ENCODE data around the gene TMEM208.

The TMEM208 gene

DNA sequence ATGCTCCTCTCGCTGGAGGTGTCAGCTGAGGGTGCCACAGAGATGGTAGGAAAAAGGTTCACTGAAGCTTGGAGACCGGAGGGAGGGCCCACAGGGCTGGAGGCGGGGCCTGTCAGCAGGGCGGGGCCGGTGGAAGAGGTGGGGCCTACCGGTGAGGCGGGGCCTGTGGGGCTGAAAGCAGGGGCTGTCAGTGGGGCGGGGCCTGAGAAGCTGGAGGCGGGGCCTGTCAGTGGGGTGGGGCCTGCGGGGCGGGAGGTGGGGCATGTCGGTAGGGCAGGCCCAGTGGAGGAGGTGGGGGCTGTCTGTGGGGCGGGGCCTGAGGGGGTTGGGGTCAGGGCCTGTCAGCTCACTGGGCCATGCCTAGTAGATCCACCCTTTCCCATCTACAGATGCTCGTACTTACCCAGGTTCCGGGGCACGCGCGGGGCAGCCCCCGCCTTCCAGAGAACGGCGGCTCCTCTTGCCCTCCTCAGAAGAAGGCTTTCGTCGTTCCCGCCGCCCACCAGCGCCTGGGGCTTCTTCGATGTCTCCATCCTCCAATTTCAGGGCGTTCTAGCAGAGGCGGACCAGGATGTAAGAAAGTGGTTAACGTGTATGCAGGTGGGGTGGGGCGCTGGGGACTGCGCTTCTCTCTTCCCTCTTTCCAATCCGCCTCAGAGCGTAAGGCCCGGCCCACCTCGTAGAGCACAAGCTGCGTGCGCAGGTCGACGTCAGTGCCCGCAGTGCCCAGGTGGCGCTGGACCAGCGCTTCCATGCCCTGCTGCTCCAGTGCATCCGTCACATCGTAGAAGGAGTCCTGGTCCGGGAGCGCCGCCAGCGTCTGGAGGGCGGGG, 9.8 kb downstream of the TMEM208 start:
- Histone ChIP-seq H3K36me3 (ENCODE audit: control insufficient read depth, insufficient read depth, low read length) (peaks cover 28% of the 10 kb centered on the region), H3K27me3 (ENCODE audit: control insufficient read depth, insufficient read depth, low read length) (no peaks in the 10 kb centered on the region), H3K4me1 (ENCODE audit: control insufficient read depth, insufficient read depth, low read length) (no peaks in the 10 kb centered on the region), H3K9ac (ENCODE audit: low read length) (no peak overlapping the region), H3K27ac (ENCODE audit: low read depth, low read length) (no peak overlapping the region), H3K4me3 (ENCODE audit: low read length) (no peak overlapping the region)

DNA sequence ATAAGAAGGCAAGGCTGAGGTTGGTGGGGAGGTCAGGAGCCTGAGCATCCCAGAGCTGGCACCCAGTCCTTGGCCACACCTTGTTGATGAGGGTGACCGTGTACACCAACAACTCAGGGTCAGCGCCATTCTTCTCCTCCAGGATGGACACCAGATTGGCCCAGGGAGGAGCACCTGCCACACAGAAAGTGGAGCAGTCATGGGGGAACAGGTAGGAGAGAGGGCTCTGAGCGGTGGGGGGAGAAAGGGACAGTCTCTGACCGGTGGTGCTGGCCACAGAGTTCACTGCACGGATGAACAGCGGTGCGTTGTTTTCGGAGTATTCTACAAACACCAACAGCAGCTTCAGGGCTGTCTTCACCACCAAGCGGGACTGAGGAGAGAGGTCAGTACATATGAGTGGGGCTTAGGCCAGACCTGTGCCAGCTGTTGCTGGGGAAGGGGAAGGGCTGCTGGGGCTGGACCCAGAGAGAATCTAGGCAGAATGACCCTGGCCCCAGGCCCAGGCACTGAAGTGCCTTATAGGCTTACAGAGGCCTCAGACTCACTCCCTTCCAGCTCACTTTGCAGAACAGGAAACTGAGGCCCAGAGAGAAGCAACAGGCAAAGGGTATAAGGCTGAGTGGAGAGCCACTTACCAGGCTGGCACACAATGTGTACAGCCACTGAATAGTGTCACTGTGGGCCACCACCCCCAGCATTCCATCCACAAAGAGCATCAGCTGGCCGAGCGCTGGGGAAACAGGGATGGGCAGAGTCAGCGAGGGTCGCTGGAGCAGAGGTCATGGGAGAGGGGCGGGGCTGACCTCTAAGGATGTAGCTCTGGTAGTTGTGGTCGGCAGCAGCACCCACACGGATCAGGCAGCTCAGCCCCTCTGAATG, 10.7 kb downstream of the TMEM208 start:
- no peaks in the 10 kb centered on the region for H3K27me3 ChIP-seq (ENCODE audit: control insufficient read depth, insufficient read depth, low read length)
- no peak overlapping the region for H3K4me3 ChIP-seq (ENCODE audit: low read length)
- no peaks in the 10 kb centered on the region for H3K4me1 ChIP-seq (ENCODE audit: control insufficient read depth, insufficient read depth, low read length)
- no peak overlapping the region for H3K9ac ChIP-seq (ENCODE audit: low read length)
- H3K36me3 ChIP-seq (ENCODE audit: control insufficient read depth, insufficient read depth, low read length): peaks cover 28% of the 10 kb centered on the region
- H3K27ac ChIP-seq (ENCODE audit: low read depth, low read length): no peak overlapping the region

GRCh38 chr16:67238278-67238575, 11.3 kb downstream of the TMEM208 start:
- H3K27me3 ChIP-seq (ENCODE audit: control insufficient read depth, insufficient read depth, low read length): no peaks in the 10 kb centered on the region
- no peak overlapping the region for H3K9ac ChIP-seq (ENCODE audit: low read length)
- H3K4me1 ChIP-seq (ENCODE audit: control insufficient read depth, insufficient read depth, low read length): no peaks in the 10 kb centered on the region
- peaks cover 28% of the 10 kb centered on the region for H3K36me3 ChIP-seq (ENCODE audit: control insufficient read depth, insufficient read depth, low read length)
- no peak overlapping the region for H3K27ac ChIP-seq (ENCODE audit: low read depth, low read length)
- no peak overlapping the region for H3K4me3 ChIP-seq (ENCODE audit: low read length)

DNA sequence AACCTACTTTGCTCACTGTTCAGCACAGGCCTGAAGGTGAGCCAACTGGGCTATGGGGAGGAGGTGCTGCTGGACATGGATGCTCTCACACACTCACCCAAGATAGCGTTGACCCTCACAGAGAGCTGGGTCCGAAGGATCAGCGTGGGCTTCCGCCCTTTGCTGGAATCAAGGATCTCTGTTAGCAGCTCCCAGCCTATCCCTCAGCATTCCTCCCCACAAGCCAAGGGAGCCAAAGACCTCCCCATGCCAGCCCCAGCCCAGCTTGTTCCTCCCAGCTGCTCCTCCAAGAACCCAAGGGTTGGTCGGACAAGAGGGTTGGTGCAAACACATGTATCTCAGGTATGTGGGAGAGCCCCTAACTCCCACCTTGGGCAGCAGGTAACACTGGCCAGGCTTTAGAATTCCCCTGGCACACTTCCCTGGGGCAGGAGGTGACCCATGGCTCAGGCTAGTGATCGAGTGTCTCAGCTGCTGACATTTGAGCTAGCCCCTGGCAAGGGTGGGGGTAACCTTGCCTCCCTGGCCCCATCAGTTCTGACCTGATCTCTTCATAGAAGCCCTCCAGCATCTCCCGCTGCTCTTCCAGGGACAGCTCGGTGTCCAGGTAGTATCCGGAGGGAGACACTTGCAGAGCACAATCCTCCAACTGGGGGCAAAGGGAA, 12.0 kb downstream of the TMEM208 start:
- Histone ChIP-seq H3K36me3 (ENCODE audit: control insufficient read depth, insufficient read depth, low read length) (peaks cover 27% of the 10 kb centered on the region), H3K4me1 (ENCODE audit: control insufficient read depth, insufficient read depth, low read length) (no peaks in the 10 kb centered on the region), H3K27ac (ENCODE audit: low read depth, low read length) (no peak overlapping the region), H3K4me3 (ENCODE audit: low read length) (no peak overlapping the region), H3K9ac (ENCODE audit: low read length) (no peak overlapping the region), H3K27me3 (ENCODE audit: control insufficient read depth, insufficient read depth, low read length) (no peaks in the 10 kb centered on the region)

DNA sequence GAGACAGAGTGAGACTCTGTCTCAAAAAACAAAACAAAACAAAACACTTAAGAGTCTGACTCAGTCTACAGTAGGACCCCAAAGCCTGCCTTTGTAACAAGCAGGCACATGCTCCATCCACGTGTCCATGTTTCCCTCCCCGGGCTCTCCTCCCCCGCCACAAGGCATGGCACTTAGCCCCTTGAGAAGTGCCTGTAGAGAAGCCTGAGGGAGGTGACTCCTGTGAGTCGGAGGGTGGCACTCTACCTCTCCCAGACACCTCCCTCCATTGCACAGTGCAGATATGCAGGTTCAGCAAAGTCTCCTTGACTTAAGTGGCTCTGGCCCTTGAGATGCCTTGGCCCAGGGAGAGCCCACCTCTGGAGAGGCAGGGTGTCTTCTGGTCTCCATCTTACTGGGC, 13.6 kb downstream of the TMEM208 start:
- H3K27me3 ChIP-seq (ENCODE audit: control insufficient read depth, insufficient read depth, low read length): no peaks in the 10 kb centered on the region
- peaks cover 20% of the 10 kb centered on the region for H3K36me3 ChIP-seq (ENCODE audit: control insufficient read depth, insufficient read depth, low read length)
- no peaks in the 10 kb centered on the region for H3K4me1 ChIP-seq (ENCODE audit: control insufficient read depth, insufficient read depth, low read length)
- no peak overlapping the region for H3K4me3 ChIP-seq (ENCODE audit: low read length)
- no peak overlapping the region for H3K27ac ChIP-seq (ENCODE audit: low read depth, low read length)
- H3K9ac ChIP-seq (ENCODE audit: low read length): no peak overlapping the region

- H3K9ac ChIP-seq (ENCODE audit: low read length): no peak overlapping the region
- no peaks in the 10 kb centered on the region for H3K27me3 ChIP-seq (ENCODE audit: control insufficient read depth, insufficient read depth, low read length)
- H3K27ac ChIP-seq (ENCODE audit: low read depth, low read length): no peak overlapping the region
- no peaks in the 10 kb centered on the region for H3K4me1 ChIP-seq (ENCODE audit: control insufficient read depth, insufficient read depth, low read length)
- H3K4me3 ChIP-seq (ENCODE audit: low read length): no peak overlapping the region
- peaks cover 12% of the 10 kb centered on the region for H3K36me3 ChIP-seq (ENCODE audit: control insufficient read depth, insufficient read depth, low read length)
Observed at GRCh38 chr16:67241008-67241900, 14.3 kb downstream of the TMEM208 start.

GRCh38 chr16:67242138-67242730, 15.3 kb downstream of the TMEM208 start:
- Histone ChIP-seq H3K27me3 (ENCODE audit: control insufficient read depth, insufficient read depth, low read length) (no peaks in the 10 kb centered on the region), H3K4me1 (ENCODE audit: control insufficient read depth, insufficient read depth, low read length) (no peaks in the 10 kb centered on the region), H3K36me3 (ENCODE audit: control insufficient read depth, insufficient read depth, low read length) (peaks cover 7% of the 10 kb centered on the region), H3K9ac (ENCODE audit: low read length) (no peak overlapping the region), H3K27ac (ENCODE audit: low read depth, low read length) (no peak overlapping the region), H3K4me3 (ENCODE audit: low read length) (no peak overlapping the region)

DNA sequence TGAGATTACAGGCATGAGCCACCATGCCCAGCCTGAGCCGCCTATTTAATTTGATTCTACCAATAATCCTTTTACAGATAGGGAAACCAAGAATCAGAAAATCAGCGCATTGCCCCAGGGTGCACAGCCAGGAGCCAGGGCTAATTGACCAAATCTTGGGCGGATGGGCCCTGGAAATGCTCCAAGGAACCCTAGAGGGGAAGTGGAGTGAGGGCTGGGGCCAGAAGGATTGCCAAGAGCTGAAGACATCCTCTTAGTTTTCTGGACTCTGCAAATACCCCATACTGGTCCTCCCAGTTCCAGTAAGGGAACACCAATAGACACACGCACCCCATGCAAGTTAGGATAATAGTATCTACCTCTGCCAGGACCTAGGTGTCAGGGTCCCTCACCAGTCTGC, 16.6 kb downstream of the TMEM208 start:
- Histone ChIP-seq H3K4me3 (ENCODE audit: low read length) (no peak overlapping the region), H3K4me1 (ENCODE audit: control insufficient read depth, insufficient read depth, low read length) (peaks cover 6% of the 10 kb centered on the region), H3K9ac (ENCODE audit: low read length) (no peak overlapping the region), H3K27ac (ENCODE audit: low read depth, low read length) (no peak overlapping the region), H3K36me3 (ENCODE audit: control insufficient read depth, insufficient read depth, low read length) (peaks cover 7% of the 10 kb centered on the region), H3K27me3 (ENCODE audit: control insufficient read depth, insufficient read depth, low read length) (no peaks in the 10 kb centered on the region)

- Histone ChIP-seq H3K9ac (ENCODE audit: low read length) (no peak overlapping the region), H3K4me3 (ENCODE audit: low read length) (no peak overlapping the region), H3K27ac (ENCODE audit: low read depth, low read length) (peak overlapping the region; percentile 17), H3K36me3 (ENCODE audit: control insufficient read depth, insufficient read depth, low read length) (peaks cover 2% of the 10 kb centered on the region), H3K4me1 (ENCODE audit: control insufficient read depth, insufficient read depth, low read length) (peaks cover 9% of the 10 kb centered on the region), H3K27me3 (ENCODE audit: control insufficient read depth, insufficient read depth, low read length) (peaks cover 6% of the 10 kb centered on the region)
Observed at GRCh38 chr16:67244387-67245185, 17.7 kb downstream of the TMEM208 start.

- peaks cover 9% of the 10 kb centered on the region for H3K4me1 ChIP-seq (ENCODE audit: control insufficient read depth, insufficient read depth, low read length)
- no peak overlapping the region for H3K9ac ChIP-seq (ENCODE audit: low read length)
- peaks cover 11% of the 10 kb centered on the region for H3K27me3 ChIP-seq (ENCODE audit: control insufficient read depth, insufficient read depth, low read length)
- H3K4me3 ChIP-seq (ENCODE audit: low read length): peak overlapping the region; percentile 25
- no peaks in the 10 kb centered on the region for H3K36me3 ChIP-seq (ENCODE audit: control insufficient read depth, insufficient read depth, low read length)
- no peak overlapping the region for H3K27ac ChIP-seq (ENCODE audit: low read depth, low read length)
Observed at GRCh38 chr16:67245186-67245585, 18.3 kb downstream of the TMEM208 start.

- Histone ChIP-seq H3K9ac (ENCODE audit: low read length) (no peak overlapping the region), H3K4me3 (ENCODE audit: low read length) (peak overlapping the region; percentile 85), H3K4me1 (ENCODE audit: control insufficient read depth, insufficient read depth, low read length) (peaks cover 9% of the 10 kb centered on the region), H3K27ac (ENCODE audit: low read depth, low read length) (peak overlapping the region; percentile 57), H3K27me3 (ENCODE audit: control insufficient read depth, insufficient read depth, low read length) (peaks cover 14% of the 10 kb centered on the region), H3K36me3 (ENCODE audit: control insufficient read depth, insufficient read depth, low read length) (no peaks in the 10 kb centered on the region)
Observed at GRCh38 chr16:67245674-67246080, 18.7 kb downstream of the TMEM208 start.

Measured in rectal smooth muscle tissue (tissue), 1 donor.